GM18861 (cell line): ENCODE results near the gene ACBD5.
"Not testable (repeated sequence)": the region's sequence is repeated elsewhere in the genome, so short reads cannot be mapped to it uniquely, and the experiment has no call there.

Experiments
- ATAC-seq: cut with Tn5 transposase; IDR thresholded peaks from one replicate; pipeline ENCODE4 v1.9.1; 2021; ENCODE audit not compliant: unreplicated experiment

The ACBD5 gene, protein sequence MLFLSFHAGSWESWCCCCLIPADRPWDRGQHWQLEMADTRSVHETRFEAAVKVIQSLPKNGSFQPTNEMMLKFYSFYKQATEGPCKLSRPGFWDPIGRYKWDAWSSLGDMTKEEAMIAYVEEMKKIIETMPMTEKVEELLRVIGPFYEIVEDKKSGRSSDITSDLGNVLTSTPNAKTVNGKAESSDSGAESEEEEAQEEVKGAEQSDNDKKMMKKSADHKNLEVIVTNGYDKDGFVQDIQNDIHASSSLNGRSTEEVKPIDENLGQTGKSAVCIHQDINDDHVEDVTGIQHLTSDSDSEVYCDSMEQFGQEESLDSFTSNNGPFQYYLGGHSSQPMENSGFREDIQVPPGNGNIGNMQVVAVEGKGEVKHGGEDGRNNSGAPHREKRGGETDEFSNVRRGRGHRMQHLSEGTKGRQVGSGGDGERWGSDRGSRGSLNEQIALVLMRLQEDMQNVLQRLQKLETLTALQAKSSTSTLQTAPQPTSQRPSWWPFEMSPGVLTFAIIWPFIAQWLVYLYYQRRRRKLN

DNA sequence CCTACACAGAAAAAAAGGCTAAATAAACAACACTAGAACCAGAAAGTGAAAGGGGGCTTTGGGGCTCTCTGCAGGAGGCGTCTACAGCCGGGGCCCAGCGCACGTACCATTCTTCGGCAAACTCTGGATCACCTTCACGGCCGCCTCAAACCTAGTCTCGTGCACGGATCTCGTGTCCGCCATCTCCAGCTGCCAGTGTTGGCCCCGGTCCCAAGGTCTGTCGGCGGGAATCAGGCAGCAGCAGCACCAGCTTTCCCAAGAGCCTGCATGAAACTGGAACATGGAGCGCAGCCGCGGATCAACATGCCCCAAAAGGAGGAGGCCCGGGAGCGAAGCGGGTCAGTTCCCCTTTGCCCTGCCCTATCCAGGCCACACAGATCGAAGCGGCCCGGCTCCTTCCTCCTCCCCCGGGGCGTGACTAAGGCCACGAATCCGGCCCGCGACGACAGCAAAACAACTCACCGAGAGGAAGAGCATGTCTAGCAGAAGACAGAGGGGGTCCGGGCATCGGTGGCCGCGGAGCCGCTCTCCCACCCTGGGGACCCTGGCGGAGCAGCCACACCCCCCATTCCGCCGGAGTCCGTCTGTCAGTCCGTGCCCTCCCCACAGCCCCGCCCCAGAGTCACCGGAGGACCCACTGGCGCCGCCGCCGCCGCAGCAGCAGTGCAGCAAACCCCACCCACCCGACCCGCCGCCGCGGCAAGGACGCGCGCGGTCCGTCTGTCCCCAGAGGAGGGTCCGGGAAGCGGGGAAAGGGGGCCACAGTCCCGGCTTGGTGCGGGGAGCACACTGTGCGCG lies at the start of gene ACBD5:
Gene ACBD5 (minus strand): TSS at position 586 of the 798 bp plus-strand sequence. CDS start 109 bp downstream, at position 477.
- peak; percentile 26 for ATAC-seq

DNA sequence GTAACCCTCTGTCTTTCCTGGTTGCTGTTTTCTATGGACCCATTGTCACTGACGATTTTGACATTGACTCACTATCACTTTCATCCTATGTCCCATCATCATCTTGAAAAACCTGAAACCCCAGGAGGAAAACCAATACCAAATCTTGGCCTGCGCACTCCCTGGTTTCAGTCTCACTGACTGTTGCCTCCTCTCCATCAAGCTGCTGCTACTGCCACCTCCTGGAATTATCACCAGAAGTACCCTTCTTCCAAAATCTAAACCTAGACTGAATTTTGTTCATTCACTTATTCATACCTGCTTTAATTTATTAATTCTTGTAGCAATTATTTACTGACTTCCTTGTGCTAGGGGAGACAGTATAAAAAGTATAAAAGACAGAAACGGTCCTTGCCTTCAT lies 44.5 kb upstream of the ACBD5 start:
- ATAC-seq, result no peak

DNA sequence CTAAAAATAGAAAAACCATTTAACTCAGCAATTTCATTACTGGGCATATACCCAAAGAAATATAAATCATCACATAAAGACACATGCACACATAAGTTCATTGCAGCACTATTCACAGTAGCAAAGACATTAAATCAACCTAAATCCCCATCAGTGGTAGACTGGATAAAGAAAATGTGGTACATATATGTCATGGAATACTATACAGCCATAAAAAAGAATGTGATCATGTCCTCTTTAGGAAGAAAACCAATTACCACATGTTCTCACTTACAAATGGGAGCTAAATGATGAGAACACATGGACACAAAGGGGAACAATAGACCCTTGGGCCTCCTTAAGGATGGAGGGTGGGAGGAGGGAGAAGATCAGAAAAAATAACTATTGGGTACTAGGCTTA lies 36.0 kb upstream of the ACBD5 start:
- ATAC-seq, result no peak

DNA sequence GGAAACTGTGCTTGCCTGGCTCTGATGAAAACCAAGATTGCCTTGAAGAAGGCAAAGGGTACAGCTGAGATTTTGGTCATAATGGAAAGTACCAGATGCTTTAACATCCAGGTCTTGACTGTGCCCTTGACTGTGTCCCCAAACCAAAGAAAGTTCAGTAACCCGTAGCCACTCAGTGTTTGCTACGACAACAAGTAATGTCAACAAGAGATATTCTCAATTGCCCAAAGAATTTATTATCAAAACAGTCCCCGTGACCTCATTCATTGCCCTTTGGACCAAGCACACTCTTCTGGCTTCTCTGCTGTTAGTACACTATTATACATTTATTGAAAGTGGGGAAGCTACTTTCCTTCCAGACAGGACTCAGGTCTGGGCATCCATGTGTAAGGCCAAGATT lies 25.4 kb upstream of the ACBD5 start:
- not testable (repeated sequence) for ATAC-seq

DNA sequence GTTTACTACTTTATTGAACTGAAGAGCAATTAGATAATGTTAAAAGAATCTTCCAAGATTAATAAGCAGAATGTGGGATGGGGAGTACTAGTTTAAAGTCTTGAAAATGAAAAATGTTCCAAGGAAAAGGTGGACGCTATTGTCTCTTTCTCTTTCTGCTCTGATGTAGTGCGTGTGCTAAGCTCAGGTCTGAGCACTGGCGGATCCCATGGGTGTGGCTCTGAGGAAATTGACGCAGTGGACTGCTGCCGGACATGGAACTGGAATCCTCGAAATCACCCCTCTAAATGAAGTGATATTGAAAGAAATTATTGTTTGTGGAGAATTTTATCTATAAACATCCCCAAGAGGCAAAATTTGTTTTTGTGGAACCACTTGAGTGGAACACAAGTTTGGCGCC lies 22.2 kb upstream of the ACBD5 start:
- not testable (repeated sequence) for ATAC-seq

DNA sequence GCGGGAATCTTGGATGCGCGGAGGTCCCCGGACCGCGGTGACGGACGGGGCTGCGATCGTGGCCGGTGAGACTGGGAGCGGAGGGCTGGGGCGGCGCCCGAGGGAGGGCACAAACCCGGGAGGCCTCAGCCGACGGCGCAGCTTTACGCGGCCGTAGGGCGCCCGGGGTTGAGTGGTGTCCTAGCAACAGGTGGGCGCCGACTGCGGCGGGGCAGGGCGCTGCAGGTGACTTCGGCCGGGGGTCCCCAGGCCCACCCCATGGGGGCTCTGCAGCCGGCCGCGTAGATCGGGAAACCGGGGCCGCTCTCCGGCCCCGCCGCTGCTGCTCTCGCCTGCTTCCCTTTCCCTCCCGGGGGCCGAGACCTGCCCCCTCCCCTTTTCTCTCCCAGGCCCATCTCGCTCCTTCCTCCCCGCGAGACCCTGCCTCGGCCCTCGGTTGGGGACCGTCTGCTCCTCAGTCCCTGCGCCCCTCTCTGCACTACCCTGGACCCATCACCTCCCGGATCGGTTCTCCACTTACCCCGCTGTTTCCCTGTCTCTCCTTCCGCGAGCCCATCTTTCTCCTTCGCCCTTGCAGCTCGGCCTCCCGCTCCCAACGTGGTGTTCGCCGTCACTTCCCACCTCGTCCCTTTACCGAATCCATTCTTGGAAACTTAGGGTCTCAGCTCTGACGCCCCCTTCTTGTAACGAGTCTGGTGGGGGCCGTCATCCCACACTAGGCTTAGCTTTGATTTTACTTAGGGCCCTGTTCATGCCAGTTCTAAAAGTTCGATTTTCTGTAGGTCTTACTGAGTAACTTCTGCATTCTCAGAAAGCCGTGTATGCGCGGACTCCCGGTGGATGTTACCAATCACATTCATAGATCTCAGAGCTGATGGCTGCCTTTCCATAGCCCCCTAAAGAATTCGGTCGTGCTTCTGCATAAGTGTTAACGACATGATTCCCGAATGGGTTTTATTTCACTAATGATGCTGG lies 18.5 kb upstream of the ACBD5 start:
- ATAC-seq, result no peak

DNA sequence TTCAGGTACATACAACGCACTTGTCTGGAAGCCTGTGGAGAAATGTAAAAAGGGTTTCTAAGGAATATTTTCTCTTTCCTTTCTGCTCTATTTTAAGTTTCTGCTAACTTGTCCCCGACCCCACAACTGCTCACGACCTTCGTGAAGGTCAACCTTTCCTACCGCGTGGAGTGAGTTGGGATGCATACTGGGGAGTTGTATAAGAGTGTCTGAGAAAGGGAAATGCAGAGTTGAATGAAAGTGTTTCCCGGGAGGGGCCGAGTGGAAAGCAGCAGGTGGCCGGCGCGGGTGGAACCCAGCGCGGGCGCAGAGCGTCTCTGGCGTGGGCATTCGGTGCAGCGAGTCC lies 17.9 kb upstream of the ACBD5 start:
- no peak for ATAC-seq

DNA sequence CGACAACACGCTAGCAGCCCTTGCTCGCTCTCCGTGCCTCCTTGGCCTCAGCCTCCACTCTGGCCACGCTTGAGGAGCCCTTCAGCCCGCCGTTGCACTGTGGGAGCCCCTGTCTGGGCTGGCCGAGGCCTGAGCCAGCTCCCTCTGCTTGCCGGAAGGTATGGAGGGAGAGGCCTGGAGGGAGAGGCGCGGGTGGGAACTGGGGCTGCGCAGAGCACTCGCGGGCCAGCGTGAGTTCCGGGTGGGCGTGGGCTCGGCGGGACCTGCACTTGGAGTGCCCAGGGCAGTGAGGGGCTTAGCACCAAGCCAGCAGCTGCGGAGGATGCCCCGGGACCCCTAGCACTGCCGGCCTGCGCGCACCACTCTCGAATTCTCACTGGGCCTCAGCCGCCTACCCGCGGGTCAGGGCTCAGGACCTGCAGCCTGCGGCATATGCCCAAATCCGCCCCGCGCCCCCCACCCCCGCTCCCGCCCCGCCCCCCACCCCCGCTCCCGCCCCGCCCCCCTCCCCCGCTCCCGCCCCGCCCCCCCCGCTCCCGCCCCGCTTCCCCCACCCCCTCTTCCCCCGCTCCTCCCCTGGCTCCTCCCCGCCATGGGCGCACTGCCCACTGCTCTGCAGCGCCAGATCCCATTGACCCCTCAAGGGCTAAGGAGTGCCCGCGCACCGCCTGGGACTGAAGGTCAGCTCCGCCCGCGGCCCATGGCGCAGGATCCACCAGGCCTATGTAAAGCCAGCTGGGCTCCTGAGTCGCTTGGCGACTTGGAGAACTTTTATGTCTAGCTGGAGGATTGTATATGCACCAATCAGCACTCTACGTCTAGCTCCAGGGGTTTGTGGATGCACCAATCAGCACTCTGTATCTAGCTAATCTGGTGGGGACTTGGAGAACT lies 15.9 kb upstream of the ACBD5 start:
- no peak for ATAC-seq

DNA sequence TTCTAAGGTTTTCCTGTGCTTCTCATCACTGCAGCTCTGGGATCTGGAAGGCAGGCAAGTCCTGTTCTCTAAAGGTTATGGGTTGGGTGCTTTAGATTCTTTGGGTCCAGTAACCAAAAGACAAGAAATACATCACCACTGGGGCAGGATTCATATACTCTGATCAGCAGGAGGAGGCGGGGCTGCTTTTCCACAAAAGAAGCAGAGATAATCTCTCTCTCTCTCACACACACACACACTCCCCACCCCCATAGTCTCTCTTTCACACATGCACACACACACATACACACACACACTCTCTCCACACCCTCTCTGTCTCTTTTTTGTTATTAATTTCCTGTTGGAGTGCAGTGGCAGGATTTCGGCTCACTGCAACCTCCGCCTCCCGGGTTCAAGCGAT lies 13.0 kb upstream of the ACBD5 start:
- ATAC-seq, result no peak

DNA sequence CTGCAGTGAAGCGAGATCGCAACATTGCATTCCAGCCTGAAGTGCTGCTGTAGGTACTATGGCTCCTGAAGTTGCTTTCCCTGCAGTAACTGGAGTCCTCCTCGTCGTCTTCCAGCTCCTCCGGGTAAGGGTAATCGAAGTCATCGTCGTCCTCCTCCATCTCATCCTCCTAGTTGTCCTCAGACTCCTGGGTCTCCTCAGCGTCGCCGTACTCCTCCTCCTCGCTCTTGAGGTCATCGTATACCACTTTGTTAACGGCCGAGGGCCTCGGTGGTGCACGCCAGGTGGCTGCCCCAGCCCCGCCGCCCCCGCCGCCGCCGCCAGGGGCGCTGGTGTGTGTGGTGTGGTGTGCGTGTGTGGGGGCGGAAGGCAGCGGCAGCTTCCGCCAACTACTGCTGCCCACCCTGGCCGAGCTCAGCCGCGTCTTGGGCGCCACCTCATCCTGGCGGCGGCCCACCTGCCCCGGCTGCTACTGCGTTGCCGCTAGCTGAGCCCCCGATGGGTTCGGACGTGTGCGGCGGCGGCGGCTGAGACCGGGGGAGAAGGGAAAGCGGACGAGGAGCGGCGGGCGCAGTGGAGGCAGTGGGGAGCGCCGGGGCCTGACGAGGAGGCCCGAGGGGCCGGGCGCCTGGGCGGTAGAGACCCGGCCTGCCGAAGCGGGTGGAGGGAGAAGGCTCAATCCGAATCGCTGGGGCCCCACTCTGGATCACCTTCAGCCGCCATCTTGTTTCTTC lies 11.8 kb upstream of the ACBD5 start:
- peak; percentile 98 for ATAC-seq

DNA sequence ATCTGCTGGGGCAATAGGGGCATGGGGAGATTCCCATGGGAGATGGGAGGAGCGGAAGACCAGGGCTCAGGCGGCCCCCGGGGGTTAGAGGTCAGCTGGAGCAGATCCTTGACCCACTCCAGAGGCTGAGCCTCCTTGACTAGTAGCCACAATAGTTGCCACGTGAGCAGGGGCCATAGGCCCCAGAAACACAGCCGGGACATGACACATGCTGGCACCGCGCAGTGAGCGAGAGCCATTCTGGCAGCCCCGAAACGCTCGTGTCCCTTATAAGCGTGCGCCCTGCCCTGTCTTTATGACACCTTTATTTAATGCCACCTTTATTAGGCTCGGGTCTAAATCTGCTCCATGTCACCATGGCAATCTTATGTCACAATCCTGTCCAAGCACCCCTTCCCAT lies 11.0 kb upstream of the ACBD5 start:
- no peak for ATAC-seq

DNA sequence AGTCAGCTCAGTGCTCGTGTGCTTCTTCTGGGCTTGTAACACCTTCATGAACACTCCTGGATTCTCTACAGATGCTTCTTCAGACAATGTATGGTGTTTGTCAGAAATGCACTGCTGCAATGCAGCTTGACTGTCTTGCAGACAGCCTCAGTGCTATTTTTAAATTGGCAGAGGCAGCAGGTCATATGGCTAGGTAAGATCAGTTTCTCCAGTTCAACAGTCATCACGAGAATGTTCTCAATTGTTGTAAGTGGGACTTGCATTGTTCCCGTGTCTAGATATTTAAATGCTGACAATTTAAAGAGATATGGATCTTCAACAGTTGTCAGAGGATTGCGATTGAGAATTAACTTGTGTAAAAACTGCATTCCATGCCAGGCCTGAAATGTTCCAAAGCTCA lies 7.6 kb upstream of the ACBD5 start:
- no peak for ATAC-seq

DNA sequence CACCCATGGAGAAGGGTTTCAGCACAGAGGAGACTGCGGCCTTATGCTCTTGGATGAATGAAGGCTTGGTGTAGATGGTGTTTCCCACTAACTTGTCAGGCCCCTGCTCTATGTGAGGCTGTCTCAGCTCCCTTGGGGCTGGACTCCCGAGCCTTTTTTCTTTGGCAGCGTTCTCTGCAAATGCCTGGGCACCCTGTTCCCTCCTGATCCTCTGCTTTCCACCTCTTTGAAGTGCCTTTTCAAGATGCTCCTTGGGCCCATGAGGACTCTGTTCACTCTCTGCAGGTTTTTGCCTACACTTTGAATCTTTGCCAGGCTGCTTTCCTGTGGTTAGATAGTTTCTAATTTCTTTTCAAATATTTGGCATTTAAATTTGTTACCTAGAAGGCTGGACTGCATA lies 6.8 kb upstream of the ACBD5 start:
- no peak for ATAC-seq

DNA sequence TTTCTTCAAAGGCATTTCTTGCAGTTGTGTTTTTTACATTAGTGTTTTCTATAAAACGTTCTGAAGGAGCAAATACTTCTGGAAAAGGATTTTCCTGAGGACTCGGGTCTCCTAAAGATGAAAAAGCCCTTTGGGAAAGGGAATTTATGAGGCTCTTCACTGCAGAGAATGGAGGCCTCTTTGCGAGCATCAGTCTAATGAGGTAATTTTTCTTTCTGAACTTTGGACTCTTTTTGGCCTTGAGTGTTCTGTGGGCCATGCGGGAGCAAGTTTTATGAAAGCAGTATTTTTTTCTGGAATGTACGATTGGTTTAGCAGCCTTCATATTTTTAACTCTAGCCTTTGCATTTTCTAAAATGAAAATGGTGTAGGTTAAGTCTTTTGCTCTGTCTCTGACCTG lies 6.4 kb upstream of the ACBD5 start:
- no peak for ATAC-seq

DNA sequence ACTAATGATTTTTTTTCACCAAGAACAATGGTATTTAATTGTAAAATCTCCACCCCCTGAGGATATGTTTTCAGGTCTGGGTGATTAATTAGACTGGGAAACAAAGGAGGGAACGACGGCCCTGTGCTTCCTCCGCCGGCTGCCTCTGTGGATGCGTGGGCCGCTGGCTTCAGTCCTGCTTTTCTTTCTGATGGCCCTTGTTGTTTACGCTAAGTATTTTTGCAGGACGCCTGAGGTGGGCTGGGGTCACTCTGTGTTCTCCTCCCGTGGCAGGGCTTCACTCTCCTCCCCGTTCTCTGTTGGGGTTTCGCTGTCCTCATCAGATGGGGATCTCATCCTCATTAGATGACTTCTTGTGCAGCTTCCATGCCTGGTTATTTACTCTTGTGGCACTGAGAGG lies 5.2 kb upstream of the ACBD5 start:
- no peak for ATAC-seq

DNA sequence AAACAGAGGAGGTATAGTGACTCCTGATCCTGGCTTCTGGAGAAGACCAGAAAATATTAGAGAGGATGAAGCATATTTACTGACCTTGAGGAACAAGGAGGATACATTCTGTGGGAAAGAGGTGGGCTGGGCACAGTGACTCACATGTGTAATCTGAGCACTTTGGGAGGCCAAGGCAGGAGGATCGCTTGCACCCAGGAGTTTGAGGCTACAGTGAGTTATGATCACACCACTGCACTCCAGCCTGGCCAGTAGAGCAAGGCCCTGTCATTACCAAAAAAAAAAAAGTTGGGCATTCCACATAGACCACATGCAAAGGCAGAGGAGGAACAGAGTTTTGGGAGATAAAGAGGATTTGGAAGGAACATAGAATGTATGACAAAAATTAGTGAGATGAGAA lies 4.4 kb upstream of the ACBD5 start:
- no peak for ATAC-seq

DNA sequence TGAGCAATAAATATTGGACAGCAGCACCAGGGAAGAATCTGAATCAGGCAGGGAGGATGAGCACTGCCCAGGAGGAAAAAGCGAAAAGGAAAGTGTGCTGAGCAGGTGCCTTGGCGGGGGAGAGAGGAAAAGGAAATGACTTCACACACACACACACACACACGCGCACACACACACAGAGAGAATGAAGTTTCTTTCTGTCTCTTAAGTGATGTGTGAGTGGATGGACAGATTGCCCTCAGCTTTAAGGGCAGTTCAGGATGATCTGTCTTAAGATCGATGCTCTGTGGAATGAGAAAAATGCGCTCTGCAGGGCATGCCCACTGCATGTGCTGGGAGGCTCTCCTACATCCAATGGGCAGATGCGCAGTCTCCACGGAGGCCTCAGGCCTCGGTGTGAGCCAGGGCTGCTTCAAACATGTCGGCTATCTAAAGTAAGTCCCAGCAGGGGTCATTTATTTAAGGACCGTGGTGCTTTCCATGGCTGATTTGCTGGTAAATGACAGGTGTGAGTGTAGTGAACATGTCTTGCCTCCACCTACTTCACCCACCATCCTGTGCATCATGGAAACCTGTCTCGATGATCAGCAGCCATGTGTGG lies 2.5 kb upstream of the ACBD5 start:
- ATAC-seq, result no peak

DNA sequence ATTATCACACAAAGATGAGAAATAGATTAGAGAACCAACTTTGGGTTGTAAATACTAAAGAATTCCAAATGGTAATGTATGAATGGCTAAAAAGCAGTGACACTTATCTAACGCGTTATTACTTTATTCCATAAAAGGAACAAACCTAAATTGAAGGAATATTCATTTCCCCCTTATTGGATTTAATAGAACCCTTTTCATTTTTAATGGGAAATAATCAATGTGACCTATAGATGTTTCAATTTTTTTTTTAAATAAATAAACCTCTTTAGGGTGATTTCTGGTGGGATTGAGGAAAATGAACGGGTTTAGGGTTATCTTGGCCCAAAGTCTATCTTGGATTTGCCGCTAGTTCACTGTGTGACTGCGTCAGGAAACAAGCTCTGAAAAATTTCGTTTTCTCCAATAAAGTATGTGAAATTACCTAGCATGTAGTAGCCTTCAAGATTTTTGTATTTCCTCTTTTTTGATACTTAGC lies 1.9 kb upstream of the ACBD5 start:
- ATAC-seq, result no peak
